HepG2 (cell line): Measurements from ENCODE around the gene TMEM229B. TPM values are rescaled to one million over a fixed set of nuclear protein-coding genes. Genes with fewer than 3 reads are reported as not detected.

Source experiments
- ARID2 ChIP-seq: sonication (generic); formaldehyde crosslinking; IDR thresholded peaks from 2 replicates; pipeline ENCODE4 v1.8.1; 2022; ENCODE audit warnings: mild to moderate bottlenecking, missing genetic modification reagents, borderline replicate concordance
- FOXO1 ChIP-seq: sonication (generic); formaldehyde crosslinking; IDR thresholded peaks from 2 replicates; pipeline ENCODE4 v1.4.0; 2020; ENCODE audit warnings: missing genetic modification reagents
- ISL2 ChIP-seq: sonication (generic); formaldehyde crosslinking; IDR thresholded peaks from 2 replicates; pipeline ENCODE4 v1.5.0; 2020; ENCODE audit warnings: missing genetic modification reagents
- KDM3A ChIP-seq: IDR thresholded peaks from 2 replicates; pipeline ENCODE4 v1.6.1; 2018; ENCODE audit warnings: low read depth, missing compliant biosample characterization
- KDM5B ChIP-seq: sonication (generic); formaldehyde crosslinking; IDR thresholded peaks from 2 replicates; pipeline ENCODE4 v1.4.0; 2020; ENCODE audit warnings: missing genetic modification reagents, mild to moderate bottlenecking, borderline replicate concordance
- KLF6 ChIP-seq: IDR thresholded peaks from 2 replicates; pipeline ENCODE4 v1.8.0; 2016; ENCODE audit warnings: missing biosample characterization, missing genetic modification reagents
- MED8 ChIP-seq: sonication (generic); formaldehyde crosslinking; IDR thresholded peaks from 2 replicates; pipeline ENCODE4 v1.8.1; 2023; ENCODE audit warnings: mild to moderate bottlenecking, missing genetic modification reagents; ENCODE audit not compliant: insufficient replicate concordance
- NONO ChIP-seq, 2 experiments: fragments of 450-650 bp in 1 of 2; sonication (generic) in 1 of 2; formaldehyde crosslinking in 1 of 2; IDR thresholded peaks in 1 of 2; conservative IDR thresholded peaks in 1 of 2; 2 replicates each; pipeline versions ENCODE4 v1.6.1 to v1.8.0; 2017 to 2022; ENCODE audit warnings: mild to moderate bottlenecking in 1 of 2, missing genetic modification reagents in 1 of 2, moderate library complexity in 1 of 2
- NR2C2 ChIP-seq: sonication (generic); formaldehyde crosslinking; IDR thresholded peaks from 2 replicates; pipeline ENCODE4 v1.4.0; 2020; ENCODE audit warnings: missing genetic modification reagents, mild to moderate bottlenecking, moderate library complexity, borderline replicate concordance
- PCBP1 ChIP-seq: fragments of 200-400 bp; formaldehyde crosslinking; IDR thresholded peaks from 2 replicates; pipeline ENCODE4 v1.6.1; 2017; ENCODE audit warnings: mild to moderate bottlenecking, low read depth, low read length, borderline replicate concordance
- STAG1 ChIP-seq: sonication (generic); formaldehyde crosslinking; IDR thresholded peaks from 2 replicates; pipeline ENCODE4 v1.4.0; 2020; ENCODE audit warnings: missing genetic modification reagents
- ZNF160 ChIP-seq: sonication (generic); formaldehyde crosslinking; IDR thresholded peaks from 2 replicates; pipeline ENCODE4 v1.8.0; 2022; ENCODE audit warnings: mild to moderate bottlenecking, inconsistent platforms, missing genetic modification reagents
- polyA plus RNA-seq, 8 experiments: library from polyadenylated mRNA; depleted of rRNA in 3 of 8; stranded (reverse) in 7 of 8; unstranded in 1 of 8; fragments of >200 nt; fragmentation: Illumina TruSeq in 4 of 8; extraction: Trizol in 4 of 8; gene quantifications; 2 replicates each; pipeline versions ENCODE4 v1.2.1 to v1.2.3, GENCODE V29; 2011 to 2016; ENCODE audit warnings: low read depth in 4 of 8, missing spikeins in 1 of 8, mixed read lengths in 1 of 8; ENCODE audit not compliant: insufficient read depth in 1 of 8
- total RNA-seq, 5 experiments: library from RNA; depleted of rRNA; stranded (reverse); fragments of >200 nt; fragmentation: Illumina TruSeq; extraction: Trizol; gene quantifications; 2 replicates each; pipeline ENCODE4 v1.2.3, GENCODE V29; 2016; ENCODE audit warnings: low read depth in 1 of 5
- TF ChIP-seq, protein P1 (sequence below): IDR thresholded peaks from 2 replicates; pipeline ENCODE4 v1.4.0; 2020; ENCODE audit warnings: mild to moderate bottlenecking, missing genetic modification reagents
- TF ChIP-seq, protein P2 (sequence below): sonication (generic); formaldehyde crosslinking; conservative IDR thresholded peaks from 2 replicates; pipeline ENCODE4 v1.4.0; 2020; ENCODE audit warnings: missing genetic modification reagents
- TF ChIP-seq, protein P3 (sequence below): sonication (generic); formaldehyde crosslinking; IDR thresholded peaks from 2 replicates; pipeline ENCODE4 v1.4.0; 2020; ENCODE audit warnings: mild to moderate bottlenecking, low read depth, missing genetic modification reagents
- TF ChIP-seq, protein P4 (sequence below): sonication (generic); formaldehyde crosslinking; IDR thresholded peaks from 2 replicates; pipeline ENCODE4 v1.5.1; 2020; ENCODE audit warnings: mild to moderate bottlenecking, missing genetic modification reagents, moderate library complexity

TMEM229B gene
- total and polyA plus RNA-seq, 2 of the 13 experiments (the other 11 are each of a cell fraction or from before 2014, with no cell fraction given), result 0.69 to 1.1 TPM

DNA sequence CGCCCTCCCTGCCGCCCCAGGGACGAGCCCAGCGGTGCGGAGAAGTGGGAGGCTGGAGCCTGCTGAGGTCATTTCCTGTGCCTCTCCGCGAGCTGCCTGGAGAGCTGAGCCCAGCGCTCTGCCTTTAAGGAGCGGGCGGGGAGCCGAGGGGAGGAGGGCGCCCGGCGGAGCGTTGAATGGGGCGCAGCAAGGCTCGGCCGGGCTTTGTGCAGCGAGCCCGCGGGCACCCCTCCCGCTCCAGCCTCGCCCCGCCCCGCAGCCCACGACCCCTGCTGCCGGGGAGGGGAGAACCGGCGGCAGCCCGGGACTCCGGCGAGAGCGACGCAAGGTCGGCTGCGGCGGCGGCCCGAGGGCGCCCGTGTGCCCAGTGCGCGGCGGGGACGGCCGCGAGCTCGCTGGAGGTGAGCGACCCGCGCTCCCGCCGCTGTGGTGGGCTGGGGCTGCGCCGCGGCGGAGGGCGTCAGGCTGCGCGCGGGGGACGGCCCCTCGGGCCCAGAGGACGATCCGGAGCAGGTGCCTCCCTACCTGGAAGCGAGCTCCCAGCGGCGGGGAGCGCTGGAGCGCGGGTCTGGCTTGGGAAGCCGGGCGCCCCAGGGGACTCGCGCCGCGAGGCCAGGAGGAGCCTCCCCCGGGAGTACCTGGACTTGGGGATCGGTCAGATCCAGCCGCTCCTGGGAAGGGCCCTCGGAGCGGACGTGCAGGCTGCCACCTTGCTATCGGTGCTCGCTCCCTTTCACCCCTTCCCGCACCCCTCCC lies 44.7 kb upstream of the TMEM229B start, which contains the start of gene PLEKHH1 (continued):
- TF ChIP-seq, protein P1, sequence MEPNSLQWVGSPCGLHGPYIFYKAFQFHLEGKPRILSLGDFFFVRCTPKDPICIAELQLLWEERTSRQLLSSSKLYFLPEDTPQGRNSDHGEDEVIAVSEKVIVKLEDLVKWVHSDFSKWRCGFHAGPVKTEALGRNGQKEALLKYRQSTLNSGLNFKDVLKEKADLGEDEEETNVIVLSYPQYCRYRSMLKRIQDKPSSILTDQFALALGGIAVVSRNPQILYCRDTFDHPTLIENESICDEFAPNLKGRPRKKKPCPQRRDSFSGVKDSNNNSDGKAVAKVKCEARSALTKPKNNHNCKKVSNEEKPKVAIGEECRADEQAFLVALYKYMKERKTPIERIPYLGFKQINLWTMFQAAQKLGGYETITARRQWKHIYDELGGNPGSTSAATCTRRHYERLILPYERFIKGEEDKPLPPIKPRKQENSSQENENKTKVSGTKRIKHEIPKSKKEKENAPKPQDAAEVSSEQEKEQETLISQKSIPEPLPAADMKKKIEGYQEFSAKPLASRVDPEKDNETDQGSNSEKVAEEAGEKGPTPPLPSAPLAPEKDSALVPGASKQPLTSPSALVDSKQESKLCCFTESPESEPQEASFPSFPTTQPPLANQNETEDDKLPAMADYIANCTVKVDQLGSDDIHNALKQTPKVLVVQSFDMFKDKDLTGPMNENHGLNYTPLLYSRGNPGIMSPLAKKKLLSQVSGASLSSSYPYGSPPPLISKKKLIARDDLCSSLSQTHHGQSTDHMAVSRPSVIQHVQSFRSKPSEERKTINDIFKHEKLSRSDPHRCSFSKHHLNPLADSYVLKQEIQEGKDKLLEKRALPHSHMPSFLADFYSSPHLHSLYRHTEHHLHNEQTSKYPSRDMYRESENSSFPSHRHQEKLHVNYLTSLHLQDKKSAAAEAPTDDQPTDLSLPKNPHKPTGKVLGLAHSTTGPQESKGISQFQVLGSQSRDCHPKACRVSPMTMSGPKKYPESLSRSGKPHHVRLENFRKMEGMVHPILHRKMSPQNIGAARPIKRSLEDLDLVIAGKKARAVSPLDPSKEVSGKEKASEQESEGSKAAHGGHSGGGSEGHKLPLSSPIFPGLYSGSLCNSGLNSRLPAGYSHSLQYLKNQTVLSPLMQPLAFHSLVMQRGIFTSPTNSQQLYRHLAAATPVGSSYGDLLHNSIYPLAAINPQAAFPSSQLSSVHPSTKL (CRISPR knock-in tag), result peak; percentile 43; the same call in 1 of the 2 replicates
- TF ChIP-seq ZNF160 (CRISPR knock-in tag), result peak; percentile 27; the same call in 1 of the 2 replicates
- TF ChIP-seq NONO (IDR thresholded peaks at IDR 0.05), result no peak
- peak; percentile 45; the same call in 1 of the 2 replicates for TF ChIP-seq NONO (CRISPR knock-in tag; conservative IDR thresholded peaks at IDR 0.05)
- TF ChIP-seq NR2C2 (CRISPR knock-in tag), result peak; percentile 21; the same call in 1 of the 2 replicates
- TF ChIP-seq KLF6, result 0 out of 2 replicates have a peak, but pooled peaks have one; percentile 23
- 0 out of 2 replicates have a peak, but pooled peaks have one; percentile 51 for TF ChIP-seq PCBP1
- TF ChIP-seq, protein P2, sequence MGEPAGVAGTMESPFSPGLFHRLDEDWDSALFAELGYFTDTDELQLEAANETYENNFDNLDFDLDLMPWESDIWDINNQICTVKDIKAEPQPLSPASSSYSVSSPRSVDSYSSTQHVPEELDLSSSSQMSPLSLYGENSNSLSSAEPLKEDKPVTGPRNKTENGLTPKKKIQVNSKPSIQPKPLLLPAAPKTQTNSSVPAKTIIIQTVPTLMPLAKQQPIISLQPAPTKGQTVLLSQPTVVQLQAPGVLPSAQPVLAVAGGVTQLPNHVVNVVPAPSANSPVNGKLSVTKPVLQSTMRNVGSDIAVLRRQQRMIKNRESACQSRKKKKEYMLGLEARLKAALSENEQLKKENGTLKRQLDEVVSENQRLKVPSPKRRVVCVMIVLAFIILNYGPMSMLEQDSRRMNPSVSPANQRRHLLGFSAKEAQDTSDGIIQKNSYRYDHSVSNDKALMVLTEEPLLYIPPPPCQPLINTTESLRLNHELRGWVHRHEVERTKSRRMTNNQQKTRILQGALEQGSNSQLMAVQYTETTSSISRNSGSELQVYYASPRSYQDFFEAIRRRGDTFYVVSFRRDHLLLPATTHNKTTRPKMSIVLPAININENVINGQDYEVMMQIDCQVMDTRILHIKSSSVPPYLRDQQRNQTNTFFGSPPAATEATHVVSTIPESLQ (CRISPR knock-in tag), result no peak
- TF ChIP-seq ARID2, result no peak
- peak; percentile 62; the same call in 1 of the 2 replicates for TF ChIP-seq KDM3A
- TF ChIP-seq MED8, result no peak
- no peak for TF ChIP-seq FOXO1 (CRISPR knock-in tag)
- TF ChIP-seq, protein P3, sequence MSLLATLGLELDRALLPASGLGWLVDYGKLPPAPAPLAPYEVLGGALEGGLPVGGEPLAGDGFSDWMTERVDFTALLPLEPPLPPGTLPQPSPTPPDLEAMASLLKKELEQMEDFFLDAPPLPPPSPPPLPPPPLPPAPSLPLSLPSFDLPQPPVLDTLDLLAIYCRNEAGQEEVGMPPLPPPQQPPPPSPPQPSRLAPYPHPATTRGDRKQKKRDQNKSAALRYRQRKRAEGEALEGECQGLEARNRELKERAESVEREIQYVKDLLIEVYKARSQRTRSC (CRISPR knock-in tag), result no peak
- TF ChIP-seq ISL2, result 0 out of 2 replicates have a peak, but pooled peaks have one; percentile 7
- TF ChIP-seq, protein P4, sequence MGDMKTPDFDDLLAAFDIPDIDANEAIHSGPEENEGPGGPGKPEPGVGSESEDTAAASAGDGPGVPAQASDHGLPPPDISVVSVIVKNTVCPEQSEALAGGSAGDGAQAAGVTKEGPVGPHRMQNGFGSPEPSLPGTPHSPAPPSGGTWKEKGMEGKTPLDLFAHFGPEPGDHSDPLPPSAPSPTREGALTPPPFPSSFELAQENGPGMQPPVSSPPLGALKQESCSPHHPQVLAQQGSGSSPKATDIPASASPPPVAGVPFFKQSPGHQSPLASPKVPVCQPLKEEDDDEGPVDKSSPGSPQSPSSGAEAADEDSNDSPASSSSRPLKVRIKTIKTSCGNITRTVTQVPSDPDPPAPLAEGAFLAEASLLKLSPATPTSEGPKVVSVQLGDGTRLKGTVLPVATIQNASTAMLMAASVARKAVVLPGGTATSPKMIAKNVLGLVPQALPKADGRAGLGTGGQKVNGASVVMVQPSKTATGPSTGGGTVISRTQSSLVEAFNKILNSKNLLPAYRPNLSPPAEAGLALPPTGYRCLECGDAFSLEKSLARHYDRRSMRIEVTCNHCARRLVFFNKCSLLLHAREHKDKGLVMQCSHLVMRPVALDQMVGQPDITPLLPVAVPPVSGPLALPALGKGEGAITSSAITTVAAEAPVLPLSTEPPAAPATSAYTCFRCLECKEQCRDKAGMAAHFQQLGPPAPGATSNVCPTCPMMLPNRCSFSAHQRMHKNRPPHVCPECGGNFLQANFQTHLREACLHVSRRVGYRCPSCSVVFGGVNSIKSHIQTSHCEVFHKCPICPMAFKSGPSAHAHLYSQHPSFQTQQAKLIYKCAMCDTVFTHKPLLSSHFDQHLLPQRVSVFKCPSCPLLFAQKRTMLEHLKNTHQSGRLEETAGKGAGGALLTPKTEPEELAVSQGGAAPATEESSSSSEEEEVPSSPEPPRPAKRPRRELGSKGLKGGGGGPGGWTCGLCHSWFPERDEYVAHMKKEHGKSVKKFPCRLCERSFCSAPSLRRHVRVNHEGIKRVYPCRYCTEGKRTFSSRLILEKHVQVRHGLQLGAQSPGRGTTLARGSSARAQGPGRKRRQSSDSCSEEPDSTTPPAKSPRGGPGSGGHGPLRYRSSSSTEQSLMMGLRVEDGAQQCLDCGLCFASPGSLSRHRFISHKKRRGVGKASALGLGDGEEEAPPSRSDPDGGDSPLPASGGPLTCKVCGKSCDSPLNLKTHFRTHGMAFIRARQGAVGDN (CRISPR knock-in tag), result peak; percentile 83
- peak; percentile 71; the same call in 1 of the 2 replicates for TF ChIP-seq KDM5B (CRISPR knock-in tag)
- no peak for TF ChIP-seq STAG1 (CRISPR knock-in tag)
